Activated effector memory CD4-positive, alpha-beta T cell treated with anti-CD3 and anti-CD28 coated beads, Interleukin-2, amount 50 U/mL, for 16 hours (primary cell): ENCODE data around the gene CLMP.

Experiments
- DNase-seq: peaks from one replicate; pipeline ENCODE4 v3.0.0-alpha.2; 2020

Gene CLMP

GRCh38 chr11:123195188-123196059 lies at the start of gene CLMP:
Gene CLMP, minus strand, starts transcription at chr11:123195248. Its CDS starts 308 bp downstream, at chr11:123194940.
- no peak for DNase-seq

GRCh38 chr11:123241874-123242543 lies 47.0 kb upstream of the CLMP start:
- DNase-seq = no peak

- DNase-seq = no peak
Measured at GRCh38 chr11:123241294-123241693, 46.2 kb upstream of the CLMP start.

GRCh38 chr11:123239191-123240150 lies 44.4 kb upstream of the CLMP start:
- DNase-seq = no peak

GRCh38 chr11:123238297-123238696 lies 43.2 kb upstream of the CLMP start:
- no peak for DNase-seq

- no peak for DNase-seq
Measured at GRCh38 chr11:123236879-123237278, 41.8 kb upstream of the CLMP start.

- no peak for DNase-seq
Measured at GRCh38 chr11:123235656-123236261, 40.7 kb upstream of the CLMP start.

- DNase-seq = peak; percentile 72
Measured at GRCh38 chr11:123235117-123235655, 40.1 kb upstream of the CLMP start.

- DNase-seq = no peak
Measured at GRCh38 chr11:123233975-123234334, 38.9 kb upstream of the CLMP start.

GRCh38 chr11:123233280-123233974 lies 38.4 kb upstream of the CLMP start:
- no peak for DNase-seq

GRCh38 chr11:123231777-123232176 lies 36.7 kb upstream of the CLMP start:
- DNase-seq = no peak

GRCh38 chr11:123231256-123231655 lies 36.2 kb upstream of the CLMP start:
- DNase-seq = no peak

- no peak for DNase-seq
Measured at GRCh38 chr11:123230346-123230745, 35.3 kb upstream of the CLMP start.

GRCh38 chr11:123228496-123229163 lies 33.6 kb upstream of the CLMP start:
- no peak for DNase-seq

GRCh38 chr11:123227763-123228495 lies 32.9 kb upstream of the CLMP start:
- DNase-seq = no peak

GRCh38 chr11:123221584-123221983 lies 26.5 kb upstream of the CLMP start:
- no peak for DNase-seq

- DNase-seq = no peak
Measured at GRCh38 chr11:123221096-123221561, 26.1 kb upstream of the CLMP start.

GRCh38 chr11:123219066-123219690 lies 24.1 kb upstream of the CLMP start:
- no peak for DNase-seq

GRCh38 chr11:123218451-123218850 lies 23.4 kb upstream of the CLMP start:
- no peak for DNase-seq

GRCh38 chr11:123217897-123218296 lies 22.8 kb upstream of the CLMP start:
- no peak for DNase-seq
